NCI-H2196 treated with DMSO at 0.1 percent for 48 hours (cell line): Measurements from ENCODE around the gene B4GAT1.

ENCODE experiments used
- DNase-seq: peaks from one replicate; lab custom pipeline; 2025; ENCODE audit not compliant: unreplicated experiment; lab: John Stamatoyannopoulos, UW

Gene B4GAT1

DNA sequence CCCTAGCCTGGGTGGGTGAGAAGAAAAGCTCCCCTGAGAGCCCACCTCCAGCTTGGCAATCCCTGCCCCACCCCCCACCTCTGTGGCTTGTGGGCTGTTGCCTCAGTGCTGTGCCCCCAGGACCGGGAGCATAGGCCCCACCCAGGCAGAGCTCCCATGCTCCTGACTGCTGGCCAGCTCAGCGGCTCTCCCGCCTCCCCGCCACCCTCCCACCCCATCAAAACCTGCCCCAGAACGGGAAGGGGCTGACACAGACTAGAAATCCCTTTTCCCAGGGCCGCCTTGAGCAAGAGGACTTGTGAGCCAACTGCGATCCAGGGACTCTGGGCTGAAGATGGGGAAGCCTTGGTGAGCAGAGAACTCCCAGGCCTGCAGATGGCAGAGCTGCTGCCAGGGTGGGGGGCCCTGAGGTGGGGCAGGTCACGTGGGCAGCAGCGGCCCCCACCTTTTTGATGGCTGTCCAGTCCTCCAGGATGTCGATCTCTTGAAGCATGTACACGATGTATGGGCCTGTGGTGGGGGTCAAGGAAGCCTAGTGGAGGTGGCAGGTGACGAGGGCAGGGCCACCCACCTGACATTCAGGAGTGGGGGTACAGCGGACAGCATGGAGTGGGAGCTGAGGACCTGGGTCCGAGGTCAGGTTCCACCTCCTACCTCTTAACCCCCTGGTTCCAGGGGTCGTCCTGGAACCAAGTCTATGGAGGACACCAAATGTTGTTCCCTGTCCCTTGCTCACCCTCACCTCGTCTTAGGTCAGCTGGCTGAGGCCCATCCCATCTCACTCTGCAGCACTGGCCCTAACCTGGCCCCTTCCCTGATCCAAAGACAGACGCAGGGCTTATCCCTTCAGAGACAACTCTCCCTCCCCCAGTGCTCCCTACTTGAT is 8.9 kb downstream of the B4GAT1 start:
- DNase-seq: no peak

DNA sequence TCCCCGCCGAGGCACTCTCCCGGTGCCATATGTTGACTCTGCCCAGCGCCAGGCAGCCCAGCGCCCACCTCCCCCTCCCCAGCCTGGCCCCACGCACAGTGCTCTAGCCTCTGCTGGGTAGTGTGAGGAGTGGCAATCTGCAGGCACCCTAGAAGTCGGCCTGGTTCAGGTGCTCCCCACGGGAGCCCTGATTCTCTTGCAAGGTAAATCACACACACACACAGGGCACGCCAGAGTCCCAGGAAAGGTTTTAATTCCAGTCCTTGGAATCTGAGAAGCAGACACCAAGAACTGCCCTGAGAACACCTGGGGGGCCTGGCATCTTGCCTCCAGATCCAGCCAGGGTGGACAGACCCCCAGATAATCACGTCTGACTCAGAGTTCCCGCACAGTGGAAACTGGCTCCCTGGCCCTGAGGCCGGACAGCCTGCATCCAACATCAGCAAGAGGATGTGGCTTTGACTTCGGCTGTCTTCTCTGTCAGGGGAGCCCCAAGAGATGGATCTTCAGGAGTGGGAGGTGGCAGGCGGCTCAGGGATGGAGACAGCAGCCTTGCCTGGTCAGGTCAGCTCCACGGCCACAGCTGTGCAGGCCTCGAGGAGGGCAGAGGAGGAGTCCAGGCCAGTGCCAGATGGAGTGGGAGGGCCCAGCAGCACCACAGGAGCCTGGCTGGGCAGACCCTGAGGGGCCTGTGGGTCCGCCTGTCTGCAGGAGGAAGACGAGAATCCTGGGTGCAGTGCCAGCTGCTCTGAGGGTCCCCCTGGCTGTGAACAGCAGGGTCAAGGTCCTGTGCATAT is 10.1 kb downstream of the B4GAT1 start:
- no peak for DNase-seq

- DNase-seq: peak; percentile 82
Measured at GRCh38 chr11:66336234-66337102, 11.0 kb downstream of the B4GAT1 start, which contains the start of gene RIN1. TSS of gene RIN1 (minus strand) at chr11:66336434. CDS start at chr11:66336402, 32 bp downstream.

GRCh38 chr11:66335531-66336233 is 11.7 kb downstream of the B4GAT1 start:
- DNase-seq: no peak

DNA sequence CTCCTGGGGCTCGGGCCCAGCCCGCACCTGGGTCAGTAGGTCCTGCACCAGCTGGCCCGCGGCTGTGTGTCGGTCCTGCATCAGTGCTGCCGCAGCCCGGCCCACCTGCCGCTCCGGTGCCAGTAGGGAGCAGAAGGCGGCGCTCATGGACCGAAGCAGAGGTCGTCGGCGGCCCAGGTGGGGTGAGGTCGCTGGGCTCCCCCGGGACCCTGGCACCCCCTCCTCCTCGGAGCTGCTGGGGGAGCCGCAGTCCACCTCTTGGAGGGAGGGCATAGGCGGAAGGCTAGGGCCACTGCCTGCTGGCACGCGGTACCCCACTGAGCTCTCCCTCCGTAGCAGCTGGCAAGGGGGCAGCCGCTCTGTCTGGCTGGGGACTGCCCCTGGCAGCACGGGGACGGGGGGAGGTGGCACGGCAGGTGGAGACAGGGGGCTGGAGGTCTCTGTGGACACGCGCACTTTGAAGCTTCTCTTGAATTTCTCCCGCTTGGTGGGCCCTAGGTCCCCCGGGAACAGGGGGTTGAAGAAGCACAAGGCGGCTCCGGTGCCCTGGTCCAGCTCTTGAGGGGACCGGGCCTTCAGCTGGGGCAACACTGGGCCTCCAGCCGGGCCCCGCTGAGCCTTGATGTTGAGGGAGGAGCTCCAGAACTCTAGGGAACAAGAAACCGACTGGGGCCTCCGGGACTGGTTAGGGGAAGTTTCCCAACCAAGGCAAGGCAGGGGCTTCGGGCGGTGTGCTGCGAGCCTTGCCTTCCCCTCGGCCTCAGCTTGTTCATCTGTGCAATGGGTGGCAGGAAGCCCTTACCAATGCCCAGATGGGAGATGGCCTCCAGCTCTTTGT is 12.6 kb downstream of the B4GAT1 start:
- DNase-seq: no peak

- no peak for DNase-seq
Measured at GRCh38 chr11:66333896-66334604, 13.4 kb downstream of the B4GAT1 start.

DNA sequence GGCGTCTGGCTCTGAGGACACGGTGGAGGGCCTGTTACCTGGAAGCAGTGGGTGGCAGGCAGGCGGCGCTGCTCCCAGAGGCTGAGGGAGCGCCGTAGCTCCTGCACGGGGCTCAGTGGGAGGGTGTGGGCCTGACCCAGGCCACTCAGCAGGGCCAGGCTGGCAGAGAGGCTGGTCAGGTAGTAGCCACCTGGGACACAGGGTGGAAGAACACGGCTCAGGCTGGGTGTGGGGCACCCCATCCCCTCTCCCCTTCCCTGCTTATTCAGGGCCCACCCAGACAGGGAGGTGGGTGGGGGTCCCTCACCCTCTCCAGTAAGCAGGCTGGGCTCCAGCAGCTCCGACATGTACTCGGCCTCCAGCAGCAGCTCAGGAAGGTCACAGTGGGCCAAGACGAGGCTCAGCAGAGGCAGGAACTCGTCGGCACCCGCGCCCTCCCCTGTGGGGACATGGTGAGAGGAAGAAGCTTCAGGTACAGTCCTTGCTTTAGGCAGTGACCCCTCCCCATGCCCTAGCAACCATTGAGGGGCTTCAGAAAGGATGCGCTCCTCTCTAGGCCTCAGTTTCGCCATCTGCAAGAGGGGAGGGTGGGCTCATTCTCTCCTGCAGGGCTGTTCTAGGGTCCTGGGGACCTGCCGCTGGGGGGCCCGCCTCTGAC is 14.1 kb downstream of the B4GAT1 start:
- no peak for DNase-seq

- no peak for DNase-seq
Measured at GRCh38 chr11:66332371-66333219, 14.8 kb downstream of the B4GAT1 start.

DNA sequence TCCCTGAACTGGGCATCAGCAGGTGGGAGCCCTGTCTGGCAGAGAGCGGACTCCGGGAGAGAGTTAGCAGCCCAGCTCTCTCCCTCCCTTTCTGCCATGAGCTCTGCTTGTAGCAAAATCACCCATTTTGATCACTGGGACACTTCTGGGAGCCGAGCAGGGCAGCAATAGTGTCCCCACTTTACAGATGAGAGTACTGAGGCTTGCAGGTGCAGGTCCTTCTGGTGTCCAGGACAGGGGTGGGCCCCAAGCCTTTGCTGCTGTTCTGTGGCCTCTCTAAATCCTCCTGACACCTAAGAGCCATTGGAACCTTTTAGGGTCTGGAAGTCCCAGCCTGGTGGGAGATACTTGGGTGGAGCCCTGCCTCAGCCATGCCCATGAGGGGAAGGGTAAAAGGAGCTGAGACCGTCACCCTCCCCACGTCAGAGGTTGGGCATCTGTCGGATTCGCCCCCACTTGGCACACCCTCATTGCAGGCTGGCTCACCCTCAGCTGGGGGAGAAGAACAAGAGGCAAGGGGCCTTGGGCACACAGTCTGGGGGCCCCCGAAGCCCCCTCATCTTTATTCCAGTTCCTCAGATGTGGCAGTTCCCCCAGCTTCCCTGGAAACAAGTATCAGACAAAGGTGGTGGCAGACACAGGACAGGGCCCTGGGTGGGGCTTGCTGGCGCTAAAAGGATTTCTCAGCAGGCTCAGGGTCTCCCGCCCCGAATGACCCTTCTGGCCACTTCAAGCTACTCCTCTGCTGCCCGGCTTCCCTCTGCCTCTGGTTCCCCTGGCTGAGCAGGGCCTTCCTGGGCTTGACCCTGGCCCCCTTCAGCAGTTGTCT is 15.7 kb downstream of the B4GAT1 start:
- no peak for DNase-seq

DNA sequence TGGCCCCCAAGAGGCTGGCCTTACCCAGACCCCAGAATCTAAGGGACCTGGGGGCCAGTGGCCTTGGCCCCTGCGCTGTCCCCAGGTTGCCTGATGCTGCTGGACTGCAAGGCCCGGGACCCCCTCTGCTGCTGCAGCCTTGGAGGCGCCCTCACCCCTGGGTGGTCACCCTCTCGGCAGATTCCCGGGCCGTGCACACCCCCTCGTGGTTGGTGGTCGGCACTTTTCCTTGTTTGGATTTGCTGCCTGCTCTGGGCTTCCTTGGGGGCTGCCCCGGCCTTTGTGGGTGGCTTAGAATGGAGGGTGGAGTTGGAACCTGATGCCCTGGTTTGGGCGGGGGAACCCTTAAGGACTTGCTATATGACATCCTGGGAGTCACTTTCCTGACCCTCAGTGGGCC is 16.5 kb downstream of the B4GAT1 start:
- no peak for DNase-seq

GRCh38 chr11:66329165-66329673 is 18.2 kb downstream of the B4GAT1 start:
- no peak for DNase-seq

DNA sequence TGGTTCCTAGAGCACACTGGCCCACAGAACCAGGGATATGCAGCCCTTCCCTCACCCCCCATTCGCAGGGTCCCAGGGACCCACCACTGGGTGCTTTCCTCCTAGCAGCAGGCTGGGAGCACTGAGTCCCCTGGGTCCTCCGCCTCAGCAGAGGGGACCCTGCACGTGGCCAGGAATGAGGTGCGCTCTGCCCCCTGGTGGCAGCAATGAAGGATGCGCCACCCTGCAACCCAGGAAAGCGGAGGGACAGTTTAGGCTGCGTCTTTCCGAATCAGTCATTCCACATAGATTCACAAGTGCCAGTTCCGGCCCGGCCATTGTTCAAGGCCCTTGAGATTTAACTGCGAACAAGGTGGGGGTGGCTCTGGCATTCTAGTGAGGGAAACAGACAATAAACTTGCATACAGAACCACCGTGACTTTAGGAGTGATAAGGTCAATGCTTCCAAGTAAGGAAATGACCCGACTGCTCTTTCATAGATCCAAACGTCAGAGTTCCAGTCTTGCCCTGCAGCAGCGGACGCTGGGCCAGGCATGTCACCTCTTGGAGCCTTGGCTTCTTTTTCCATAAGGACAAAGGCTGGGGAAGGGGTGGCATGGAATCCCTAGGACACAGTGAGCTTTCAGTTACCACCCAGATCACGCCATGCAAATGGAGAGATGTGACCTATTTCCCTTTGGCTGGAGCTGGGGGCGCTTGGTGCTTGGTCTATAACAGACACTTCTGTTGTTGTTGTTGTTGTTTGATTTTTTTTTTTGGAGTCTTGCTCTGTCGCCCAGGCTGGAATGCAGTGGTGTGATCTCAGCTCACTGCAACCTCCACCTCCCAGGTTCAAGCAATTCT is 18.9 kb downstream of the B4GAT1 start:
- peak; percentile 64 for DNase-seq

GRCh38 chr11:66328031-66328301 is 19.5 kb downstream of the B4GAT1 start:
- no peak for DNase-seq

- no peak for DNase-seq
Measured at GRCh38 chr11:66327171-66328030, 20.0 kb downstream of the B4GAT1 start.
